Measurements from ENCODE around the gene TMEM258.

DNA sequence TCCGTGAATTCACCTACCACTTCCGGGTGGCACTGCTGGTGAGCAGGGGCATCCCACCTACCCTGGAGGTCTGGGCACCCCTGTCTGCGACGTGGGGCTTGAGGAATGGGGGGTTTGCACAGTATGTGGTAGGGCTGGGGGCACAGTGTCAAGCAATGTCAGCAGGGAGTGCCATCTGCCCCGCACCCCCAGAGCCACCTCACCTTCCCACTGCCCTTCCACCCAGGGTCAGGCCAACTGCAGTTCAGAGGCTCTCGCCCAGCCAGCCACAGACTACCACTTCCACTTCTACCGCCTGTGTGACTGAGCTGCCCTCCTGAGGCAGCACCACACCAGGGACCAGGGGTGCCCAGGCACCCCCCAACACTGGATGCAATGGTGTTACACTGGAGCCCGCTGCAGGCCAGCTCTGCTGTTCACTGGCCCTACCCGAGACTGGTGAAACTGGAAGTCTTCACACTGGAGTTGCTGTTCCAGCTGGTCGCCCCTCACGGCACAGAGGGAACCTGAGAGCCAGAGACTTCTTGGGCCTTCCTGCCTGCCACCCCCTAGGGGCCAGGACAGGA, 6.5 kb downstream of the TMEM258 start:
- TF ChIP-seq CTCF (IDR thresholded peaks at IDR 0.05) (no peak), POLR2AphosphoS5 (IDR thresholded peaks at IDR 0.05; ENCODE audit: insufficient read depth in 1 of 2, low read depth in 1 of 2) (no peak), POLR2A (IDR thresholded peaks at IDR 0.05) (no peak)
